ENCODE data around the gene COX15.

- TF ChIP-seq CTCF (IDR thresholded peaks at IDR 0.05 in 8 of 11, conservative IDR thresholded peaks at IDR 0.05 in 3 of 11) (no peak), POLR2A (IDR thresholded peaks at IDR 0.05) (no peak), POLR2AphosphoS5 (IDR thresholded peaks at IDR 0.05) (no peak)
Observed at GRCh38 chr10:99693933-99694583, 37.9 kb downstream of the COX15 start.
